Measurements from ENCODE around the gene RFX3.

RFX3 gene

DNA sequence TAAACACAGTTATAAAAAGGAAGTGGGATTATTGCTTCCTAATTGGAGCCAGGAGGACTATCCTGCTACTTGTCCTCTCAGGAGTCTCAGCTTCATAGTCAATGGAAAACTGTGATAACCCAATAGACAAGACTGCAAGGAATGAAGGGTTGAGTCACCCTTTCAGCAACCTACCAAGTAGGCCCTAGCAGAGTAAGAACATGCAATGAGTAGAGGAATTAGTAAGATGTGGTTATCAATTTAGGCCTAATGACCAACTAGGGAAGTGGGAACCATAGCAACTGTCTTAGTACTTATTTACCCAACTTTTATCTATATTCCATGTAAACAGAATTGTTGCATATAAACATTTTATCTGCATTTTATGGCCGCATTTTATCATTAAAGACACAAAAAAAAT, 310.1 kb downstream of the RFX3 start:
- H3K4me3 ChIP-seq (ENCODE audit: low read depth, low read length), result no peak overlapping the region
- TF ChIP-seq, protein P1, sequence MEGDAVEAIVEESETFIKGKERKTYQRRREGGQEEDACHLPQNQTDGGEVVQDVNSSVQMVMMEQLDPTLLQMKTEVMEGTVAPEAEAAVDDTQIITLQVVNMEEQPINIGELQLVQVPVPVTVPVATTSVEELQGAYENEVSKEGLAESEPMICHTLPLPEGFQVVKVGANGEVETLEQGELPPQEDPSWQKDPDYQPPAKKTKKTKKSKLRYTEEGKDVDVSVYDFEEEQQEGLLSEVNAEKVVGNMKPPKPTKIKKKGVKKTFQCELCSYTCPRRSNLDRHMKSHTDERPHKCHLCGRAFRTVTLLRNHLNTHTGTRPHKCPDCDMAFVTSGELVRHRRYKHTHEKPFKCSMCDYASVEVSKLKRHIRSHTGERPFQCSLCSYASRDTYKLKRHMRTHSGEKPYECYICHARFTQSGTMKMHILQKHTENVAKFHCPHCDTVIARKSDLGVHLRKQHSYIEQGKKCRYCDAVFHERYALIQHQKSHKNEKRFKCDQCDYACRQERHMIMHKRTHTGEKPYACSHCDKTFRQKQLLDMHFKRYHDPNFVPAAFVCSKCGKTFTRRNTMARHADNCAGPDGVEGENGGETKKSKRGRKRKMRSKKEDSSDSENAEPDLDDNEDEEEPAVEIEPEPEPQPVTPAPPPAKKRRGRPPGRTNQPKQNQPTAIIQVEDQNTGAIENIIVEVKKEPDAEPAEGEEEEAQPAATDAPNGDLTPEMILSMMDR (conservative IDR thresholded peaks at IDR 0.05; ENCODE audit: low read depth, low read length), result no peak
- no peak for DNase-seq (ENCODE audit: low read depth)

DNA sequence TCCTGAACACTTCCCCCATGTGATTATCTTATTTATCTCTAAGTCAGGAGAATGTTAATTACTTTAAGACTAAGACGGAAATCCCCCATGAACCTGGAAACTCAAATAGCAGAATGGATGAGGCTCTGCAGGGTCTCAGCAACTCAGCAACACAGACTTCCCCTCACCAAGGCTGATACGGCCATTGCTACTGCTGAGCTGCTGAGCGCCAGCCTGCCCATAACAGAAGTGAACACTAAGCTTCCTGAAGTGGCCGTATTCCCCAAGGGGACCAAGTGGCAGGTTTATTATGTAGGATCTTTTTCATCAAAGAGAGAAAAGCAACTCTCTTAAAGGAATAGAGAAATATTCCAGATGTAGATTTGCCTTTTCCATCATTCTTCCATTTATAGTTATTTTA, 311.1 kb downstream of the RFX3 start:
- DNase-seq (ENCODE audit: low read depth), result no peak
- TF ChIP-seq, protein P1 (conservative IDR thresholded peaks at IDR 0.05; ENCODE audit: low read depth, low read length), result no peak
- no peak overlapping the region for H3K4me3 ChIP-seq (ENCODE audit: low read depth, low read length)

DNA sequence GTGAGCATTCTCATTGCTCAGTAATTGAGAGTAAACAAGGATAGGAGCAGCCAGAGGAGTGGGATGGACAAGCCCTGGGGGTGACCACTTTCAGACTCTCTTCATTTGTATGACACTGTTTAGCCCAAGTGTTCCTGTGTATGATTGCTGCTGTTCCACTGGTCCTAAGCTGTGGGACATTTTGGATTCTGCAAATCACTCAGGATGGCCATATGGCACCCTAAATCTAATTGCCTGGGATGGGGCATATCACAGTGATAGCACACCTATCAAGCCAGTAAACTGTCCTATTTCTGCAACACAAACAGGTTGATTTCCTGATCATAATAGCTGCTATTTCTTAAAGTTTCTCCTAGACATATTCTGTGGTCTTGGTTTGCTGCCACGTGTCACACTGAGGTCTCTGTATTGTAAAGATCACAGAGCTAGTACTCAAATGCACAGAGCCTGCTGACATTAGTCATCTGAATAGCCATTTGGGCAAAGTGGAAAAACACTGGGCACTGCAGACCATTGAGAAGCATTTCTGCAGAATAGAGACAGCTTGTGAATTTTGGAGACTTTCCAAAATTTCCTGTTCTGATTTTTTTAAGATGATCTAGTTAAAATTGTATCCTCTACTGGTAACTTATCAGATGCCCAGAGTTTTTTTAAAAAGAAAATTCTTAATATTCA, 320.2 kb downstream of the RFX3 start:
- H3K4me3 ChIP-seq (ENCODE audit: low read depth, low read length), result no peak overlapping the region
- TF ChIP-seq, protein P1 (conservative IDR thresholded peaks at IDR 0.05; ENCODE audit: low read depth, low read length), result no peak
- DNase-seq (ENCODE audit: low read depth), result no peak

DNA sequence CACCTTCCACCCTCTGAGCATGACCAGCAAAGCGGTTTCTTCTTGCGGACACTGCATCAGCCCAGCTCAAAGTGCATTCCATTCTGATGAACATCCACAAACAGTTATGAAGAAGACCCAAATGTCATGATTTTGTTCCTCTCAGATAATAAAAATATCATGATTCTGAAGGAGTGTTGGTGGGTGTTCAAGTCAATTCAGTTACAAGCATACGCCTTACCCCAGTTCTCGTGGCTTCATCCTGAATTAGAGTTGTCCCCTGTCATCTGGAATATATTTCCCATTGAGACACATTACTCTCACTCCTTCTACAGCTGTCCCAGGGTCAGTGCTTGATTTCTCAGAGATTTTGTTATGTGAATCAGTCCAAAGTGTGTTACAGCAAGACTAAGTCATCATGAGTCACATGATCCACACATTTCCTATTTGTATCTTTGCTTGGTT, 325.4 kb downstream of the RFX3 start:
- DNase-seq (ENCODE audit: low read depth), result peak; percentile 26
- TF ChIP-seq, protein P1 (conservative IDR thresholded peaks at IDR 0.05; ENCODE audit: low read depth, low read length), result no peak
- H3K4me3 ChIP-seq (ENCODE audit: low read depth, low read length), result no peak overlapping the region

DNA sequence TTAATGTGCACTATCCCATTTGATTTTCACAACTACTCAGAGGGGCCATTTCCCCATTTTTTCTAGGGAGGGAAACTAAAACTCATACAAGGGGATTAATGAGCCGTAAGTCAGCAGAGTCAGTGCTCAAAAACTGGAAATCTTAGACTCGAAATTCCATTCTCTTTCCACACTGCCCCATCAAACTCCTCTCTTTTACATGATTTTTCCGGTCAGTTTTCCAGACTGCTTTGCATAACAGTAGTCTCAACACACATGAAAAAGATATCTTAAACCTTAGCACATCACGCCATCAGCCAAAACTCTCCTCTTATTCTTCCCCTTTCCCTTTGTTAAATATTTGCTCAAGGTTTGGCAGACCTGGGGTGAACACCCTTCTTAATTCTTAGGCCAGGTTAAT, 332.0 kb downstream of the RFX3 start:
- DNase-seq (ENCODE audit: low read depth), result no peak
- TF ChIP-seq, protein P1 (conservative IDR thresholded peaks at IDR 0.05; ENCODE audit: low read depth, low read length), result no peak
- H3K4me3 ChIP-seq (ENCODE audit: low read depth, low read length), result no peak overlapping the region

DNA sequence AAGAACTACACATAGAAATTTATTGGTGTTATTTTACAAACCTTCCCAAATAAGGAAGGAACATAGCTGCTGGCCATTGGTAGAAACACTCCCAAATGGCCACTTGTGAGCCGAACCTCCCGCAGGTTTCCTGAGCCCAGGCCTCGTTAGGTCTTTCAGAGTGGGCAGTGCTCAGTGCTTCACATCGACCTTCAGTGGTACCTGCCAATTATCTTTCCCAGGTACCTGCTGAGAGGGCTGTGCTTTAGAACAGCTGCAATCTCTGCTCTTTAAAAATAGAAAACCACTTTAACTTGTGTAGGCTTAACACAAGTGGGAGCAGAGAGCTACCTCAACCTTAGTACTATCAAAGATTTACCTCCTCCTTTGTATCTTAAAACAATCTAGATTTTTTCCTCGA, 334.1 kb downstream of the RFX3 start:
- H3K4me3 ChIP-seq (ENCODE audit: low read depth, low read length), result no peak overlapping the region
- DNase-seq (ENCODE audit: low read depth), result no peak
- TF ChIP-seq, protein P1 (conservative IDR thresholded peaks at IDR 0.05; ENCODE audit: low read depth, low read length), result no peak
